ENCODE measurements around the gene CYB5R4. TPM values are rescaled to one million over a fixed set of nuclear protein-coding genes. Genes with fewer than 3 reads are reported as not detected.

The CYB5R4 gene
- total and polyA plus RNA-seq, 2 of the 13 experiments (the other 11 are each of a cell fraction or from before 2014, with no cell fraction given): 5.3 to 26.1 TPM

DNA sequence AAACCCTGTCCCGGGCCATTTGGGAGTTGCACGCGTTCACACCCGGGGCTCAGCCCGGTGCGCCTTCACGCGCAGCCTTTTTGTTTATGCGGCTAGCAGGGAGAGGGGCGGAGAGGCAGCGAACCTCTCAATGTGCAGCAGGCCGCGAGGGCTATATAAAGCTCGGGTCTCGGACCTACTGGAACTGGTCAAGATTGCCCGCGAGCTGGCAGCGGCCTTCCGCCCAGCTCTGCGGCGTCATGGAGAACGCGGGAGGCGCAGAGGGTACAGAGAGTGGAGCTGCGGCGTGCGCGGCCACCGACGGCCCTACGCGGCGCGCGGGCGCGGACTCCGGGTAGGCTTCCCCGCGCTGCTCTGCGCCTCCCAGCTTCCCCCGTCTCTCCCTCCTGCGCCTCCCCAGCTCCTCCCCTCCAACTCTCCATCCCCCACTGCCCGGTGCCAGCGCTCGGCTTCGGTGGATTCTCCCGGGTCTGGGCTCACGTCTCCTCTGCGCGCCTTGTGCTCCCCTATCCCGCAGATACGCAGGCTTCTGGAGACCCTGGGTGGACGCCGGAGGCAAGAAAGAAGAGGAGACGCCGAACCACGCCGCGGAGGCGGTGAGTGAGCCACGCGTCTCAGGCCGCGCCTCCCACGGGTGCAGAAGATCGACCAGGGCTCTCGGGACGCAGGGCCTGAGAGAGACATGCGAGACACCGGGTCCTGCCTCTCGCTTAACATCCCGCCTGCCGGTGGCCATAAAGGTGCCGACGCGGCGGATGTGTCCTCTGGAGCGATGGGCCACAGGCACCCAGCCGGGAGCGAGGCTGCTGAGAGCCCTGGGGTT, 6.1 kb upstream of the CYB5R4 start, which contains the start of gene RIPPLY2 (continued):
- TF ChIP-seq RBAK (CRISPR knock-in tag; IDR thresholded peaks at IDR 0.05) (no peak), STAT5B (CRISPR knock-in tag; IDR thresholded peaks at IDR 0.05) (no peak), ZNF12 (CRISPR knock-in tag; IDR thresholded peaks at IDR 0.05) (peak; percentile 66), ZNF782 (CRISPR knock-in tag; IDR thresholded peaks at IDR 0.05; ENCODE audit: borderline replicate concordance) (no peak), ZNF777 (CRISPR knock-in tag; IDR thresholded peaks at IDR 0.05) (peak; percentile 88), ZNF747 (CRISPR knock-in tag; IDR thresholded peaks at IDR 0.05; ENCODE audit: borderline replicate concordance) (no peak), ZFP82 (CRISPR knock-in tag; IDR thresholded peaks at IDR 0.05; ENCODE audit: borderline replicate concordance) (no peak), ZNF709 (CRISPR knock-in tag; IDR thresholded peaks at IDR 0.05) (no peak), BRD4 (CRISPR knock-in tag; IDR thresholded peaks at IDR 0.05) (no peak), TGIF2 (CRISPR knock-in tag; IDR thresholded peaks at IDR 0.05) (no peak), HNRNPK (IDR thresholded peaks at IDR 0.05; ENCODE audit: low read depth, low read length, poor library complexity, severe bottlenecking) (peak; percentile 34), MTA1 (CRISPR knock-in tag; IDR thresholded peaks at IDR 0.05; ENCODE audit: borderline replicate concordance) (peak; percentile 19; the same call in 1 of the 2 replicates), SNRNP70 (IDR thresholded peaks at IDR 0.05; ENCODE audit: low read depth, low read length) (no peak)
- TF ChIP-seq, protein P1, sequence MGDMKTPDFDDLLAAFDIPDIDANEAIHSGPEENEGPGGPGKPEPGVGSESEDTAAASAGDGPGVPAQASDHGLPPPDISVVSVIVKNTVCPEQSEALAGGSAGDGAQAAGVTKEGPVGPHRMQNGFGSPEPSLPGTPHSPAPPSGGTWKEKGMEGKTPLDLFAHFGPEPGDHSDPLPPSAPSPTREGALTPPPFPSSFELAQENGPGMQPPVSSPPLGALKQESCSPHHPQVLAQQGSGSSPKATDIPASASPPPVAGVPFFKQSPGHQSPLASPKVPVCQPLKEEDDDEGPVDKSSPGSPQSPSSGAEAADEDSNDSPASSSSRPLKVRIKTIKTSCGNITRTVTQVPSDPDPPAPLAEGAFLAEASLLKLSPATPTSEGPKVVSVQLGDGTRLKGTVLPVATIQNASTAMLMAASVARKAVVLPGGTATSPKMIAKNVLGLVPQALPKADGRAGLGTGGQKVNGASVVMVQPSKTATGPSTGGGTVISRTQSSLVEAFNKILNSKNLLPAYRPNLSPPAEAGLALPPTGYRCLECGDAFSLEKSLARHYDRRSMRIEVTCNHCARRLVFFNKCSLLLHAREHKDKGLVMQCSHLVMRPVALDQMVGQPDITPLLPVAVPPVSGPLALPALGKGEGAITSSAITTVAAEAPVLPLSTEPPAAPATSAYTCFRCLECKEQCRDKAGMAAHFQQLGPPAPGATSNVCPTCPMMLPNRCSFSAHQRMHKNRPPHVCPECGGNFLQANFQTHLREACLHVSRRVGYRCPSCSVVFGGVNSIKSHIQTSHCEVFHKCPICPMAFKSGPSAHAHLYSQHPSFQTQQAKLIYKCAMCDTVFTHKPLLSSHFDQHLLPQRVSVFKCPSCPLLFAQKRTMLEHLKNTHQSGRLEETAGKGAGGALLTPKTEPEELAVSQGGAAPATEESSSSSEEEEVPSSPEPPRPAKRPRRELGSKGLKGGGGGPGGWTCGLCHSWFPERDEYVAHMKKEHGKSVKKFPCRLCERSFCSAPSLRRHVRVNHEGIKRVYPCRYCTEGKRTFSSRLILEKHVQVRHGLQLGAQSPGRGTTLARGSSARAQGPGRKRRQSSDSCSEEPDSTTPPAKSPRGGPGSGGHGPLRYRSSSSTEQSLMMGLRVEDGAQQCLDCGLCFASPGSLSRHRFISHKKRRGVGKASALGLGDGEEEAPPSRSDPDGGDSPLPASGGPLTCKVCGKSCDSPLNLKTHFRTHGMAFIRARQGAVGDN (CRISPR knock-in tag; IDR thresholded peaks at IDR 0.05): peak; percentile 52; the same call in 1 of the 2 replicates
- TF ChIP-seq, protein P2, sequence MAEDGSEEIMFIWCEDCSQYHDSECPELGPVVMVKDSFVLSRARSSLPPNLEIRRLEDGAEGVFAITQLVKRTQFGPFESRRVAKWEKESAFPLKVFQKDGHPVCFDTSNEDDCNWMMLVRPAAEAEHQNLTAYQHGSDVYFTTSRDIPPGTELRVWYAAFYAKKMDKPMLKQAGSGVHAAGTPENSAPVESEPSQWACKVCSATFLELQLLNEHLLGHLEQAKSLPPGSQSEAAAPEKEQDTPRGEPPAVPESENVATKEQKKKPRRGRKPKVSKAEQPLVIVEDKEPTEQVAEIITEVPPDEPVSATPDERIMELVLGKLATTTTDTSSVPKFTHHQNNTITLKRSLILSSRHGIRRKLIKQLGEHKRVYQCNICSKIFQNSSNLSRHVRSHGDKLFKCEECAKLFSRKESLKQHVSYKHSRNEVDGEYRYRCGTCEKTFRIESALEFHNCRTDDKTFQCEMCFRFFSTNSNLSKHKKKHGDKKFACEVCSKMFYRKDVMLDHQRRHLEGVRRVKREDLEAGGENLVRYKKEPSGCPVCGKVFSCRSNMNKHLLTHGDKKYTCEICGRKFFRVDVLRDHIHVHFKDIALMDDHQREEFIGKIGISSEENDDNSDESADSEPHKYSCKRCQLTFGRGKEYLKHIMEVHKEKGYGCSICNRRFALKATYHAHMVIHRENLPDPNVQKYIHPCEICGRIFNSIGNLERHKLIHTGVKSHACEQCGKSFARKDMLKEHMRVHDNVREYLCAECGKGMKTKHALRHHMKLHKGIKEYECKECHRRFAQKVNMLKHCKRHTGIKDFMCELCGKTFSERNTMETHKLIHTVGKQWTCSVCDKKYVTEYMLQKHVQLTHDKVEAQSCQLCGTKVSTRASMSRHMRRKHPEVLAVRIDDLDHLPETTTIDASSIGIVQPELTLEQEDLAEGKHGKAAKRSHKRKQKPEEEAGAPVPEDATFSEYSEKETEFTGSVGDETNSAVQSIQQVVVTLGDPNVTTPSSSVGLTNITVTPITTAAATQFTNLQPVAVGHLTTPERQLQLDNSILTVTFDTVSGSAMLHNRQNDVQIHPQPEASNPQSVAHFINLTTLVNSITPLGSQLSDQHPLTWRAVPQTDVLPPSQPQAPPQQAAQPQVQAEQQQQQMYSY (CRISPR knock-in tag; IDR thresholded peaks at IDR 0.05): no peak
- TF ChIP-seq, protein P3, sequence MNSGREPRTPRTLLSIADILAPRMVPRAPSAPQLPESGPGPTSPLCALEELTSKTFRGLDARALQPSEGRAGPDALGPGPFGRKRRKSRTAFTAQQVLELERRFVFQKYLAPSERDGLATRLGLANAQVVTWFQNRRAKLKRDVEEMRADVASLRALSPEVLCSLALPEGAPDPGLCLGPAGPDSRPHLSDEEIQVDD (CRISPR knock-in tag; IDR thresholded peaks at IDR 0.05; ENCODE audit: borderline replicate concordance): no peak
- TF ChIP-seq, protein P4, sequence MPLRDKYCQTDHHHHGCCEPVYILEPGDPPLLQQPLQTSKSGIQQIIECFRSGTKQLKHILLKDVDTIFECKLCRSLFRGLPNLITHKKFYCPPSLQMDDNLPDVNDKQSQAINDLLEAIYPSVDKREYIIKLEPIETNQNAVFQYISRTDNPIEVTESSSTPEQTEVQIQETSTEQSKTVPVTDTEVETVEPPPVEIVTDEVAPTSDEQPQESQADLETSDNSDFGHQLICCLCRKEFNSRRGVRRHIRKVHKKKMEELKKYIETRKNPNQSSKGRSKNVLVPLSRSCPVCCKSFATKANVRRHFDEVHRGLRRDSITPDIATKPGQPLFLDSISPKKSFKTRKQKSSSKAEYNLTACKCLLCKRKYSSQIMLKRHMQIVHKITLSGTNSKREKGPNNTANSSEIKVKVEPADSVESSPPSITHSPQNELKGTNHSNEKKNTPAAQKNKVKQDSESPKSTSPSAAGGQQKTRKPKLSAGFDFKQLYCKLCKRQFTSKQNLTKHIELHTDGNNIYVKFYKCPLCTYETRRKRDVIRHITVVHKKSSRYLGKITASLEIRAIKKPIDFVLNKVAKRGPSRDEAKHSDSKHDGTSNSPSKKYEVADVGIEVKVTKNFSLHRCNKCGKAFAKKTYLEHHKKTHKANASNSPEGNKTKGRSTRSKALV (CRISPR knock-in tag; IDR thresholded peaks at IDR 0.05): peak; percentile 99

Measured in HepG2 (cell line).